Glutamatergic neuron (in vitro differentiated cells): ENCODE results near the gene PPT1. TPM values are rescaled to one million over a fixed set of nuclear protein-coding genes. Genes with fewer than 3 reads are reported as not detected.

Experiments used
- DNase-seq: peaks from one replicate; pipeline ENCODE4 v3.0.0; 2022
- H3K27ac Mint-ChIP-seq: one replicate; pipeline ENCODE4 v1.8.0; 2020; ENCODE audit warnings: mild to moderate bottlenecking, mixed read lengths, inconsistent platforms; ENCODE audit not compliant: unreplicated experiment
- H3K27me3 Mint-ChIP-seq: one replicate; pipeline ENCODE4 v1.8.0; 2020; ENCODE audit warnings: mild to moderate bottlenecking, moderate library complexity, mixed read lengths, inconsistent platforms; ENCODE audit not compliant: unreplicated experiment
- H3K36me3 Mint-ChIP-seq: one replicate; pipeline ENCODE4 v1.8.0; 2020; ENCODE audit warnings: mild to moderate bottlenecking, mixed read lengths, inconsistent platforms; ENCODE audit not compliant: unreplicated experiment
- H3K4me1 Mint-ChIP-seq: one replicate; pipeline ENCODE4 v1.8.0; 2020; ENCODE audit warnings: mild to moderate bottlenecking, low read depth, mixed read lengths, inconsistent platforms; ENCODE audit not compliant: unreplicated experiment
- H3K4me3 Mint-ChIP-seq: one replicate; pipeline ENCODE4 v1.8.0; 2020; ENCODE audit warnings: mild to moderate bottlenecking, mixed read lengths, inconsistent platforms; ENCODE audit not compliant: unreplicated experiment
- H3K9me3 Mint-ChIP-seq: one replicate; pipeline ENCODE4 v1.8.0; 2020; ENCODE audit warnings: mild to moderate bottlenecking, moderate library complexity, mixed read lengths, inconsistent platforms; ENCODE audit not compliant: unreplicated experiment
- CTCF ChIP-seq: fragments of 200-600 bp; sonication (generic); IDR thresholded peaks from one replicate; pipeline ENCODE4 v1.5.0; 2021; ENCODE audit not compliant: partially characterized antibody, unreplicated experiment
- total RNA-seq: library from RNA; stranded (reverse); fragmentation: NEBNext Ultra II Directional; extraction: Animal tissue kit (Norgen Biotek cat#: 25700); gene quantifications from one replicate; pipeline ENCODE4 v1.2.1, GENCODE V29; 2021; ENCODE audit not compliant: unreplicated experiment

PPT1 gene
- total RNA-seq, 1 donor from 2014 or later, result 32.5 TPM

- peaks cover 4% of the 10 kb centered on the region for H3K4me1 Mint-ChIP-seq
- no peak overlapping the region for H3K4me3 Mint-ChIP-seq
- no peaks in the 10 kb centered on the region for H3K9me3 Mint-ChIP-seq
- no peak for TF ChIP-seq CTCF
- no peaks in the 10 kb centered on the region for H3K36me3 Mint-ChIP-seq
- peak overlapping the region; percentile 31 for H3K27ac Mint-ChIP-seq
- no peaks in the 10 kb centered on the region for H3K27me3 Mint-ChIP-seq
- DNase-seq, result no peak
Measured at GRCh38 chr1:40056519-40057309, 40.3 kb downstream of the PPT1 start.

GRCh38 chr1:40053138-40053887 is 43.7 kb downstream of the PPT1 start:
- no peaks in the 10 kb centered on the region for H3K36me3 Mint-ChIP-seq
- no peak for DNase-seq
- H3K27ac Mint-ChIP-seq, result no peak overlapping the region
- H3K4me1 Mint-ChIP-seq, result peaks cover 4% of the 10 kb centered on the region
- H3K27me3 Mint-ChIP-seq, result no peaks in the 10 kb centered on the region
- H3K4me3 Mint-ChIP-seq, result no peak overlapping the region
- TF ChIP-seq CTCF, result no peak
- no peaks in the 10 kb centered on the region for H3K9me3 Mint-ChIP-seq

GRCh38 chr1:40050863-40051262 is 46.2 kb downstream of the PPT1 start:
- Mint-ChIP-seq H3K4me1 (peaks cover 4% of the 10 kb centered on the region), H3K4me3 (no peak overlapping the region), H3K9me3 (no peaks in the 10 kb centered on the region), H3K36me3 (no peaks in the 10 kb centered on the region), H3K27ac (no peak overlapping the region), H3K27me3 (no peaks in the 10 kb centered on the region)
- TF ChIP-seq CTCF, result no peak
- DNase-seq, result no peak

GRCh38 chr1:40049725-40050124 is 47.3 kb downstream of the PPT1 start:
- no peak for DNase-seq
- no peaks in the 10 kb centered on the region for H3K9me3 Mint-ChIP-seq
- no peak for TF ChIP-seq CTCF
- peaks cover under 1% of the 10 kb centered on the region for H3K4me1 Mint-ChIP-seq
- no peak overlapping the region for H3K27ac Mint-ChIP-seq
- no peaks in the 10 kb centered on the region for H3K27me3 Mint-ChIP-seq
- no peaks in the 10 kb centered on the region for H3K36me3 Mint-ChIP-seq
- H3K4me3 Mint-ChIP-seq, result no peak overlapping the region

GRCh38 chr1:40047769-40048168 is 49.3 kb downstream of the PPT1 start:
- no peak for TF ChIP-seq CTCF
- no peaks in the 10 kb centered on the region for H3K27me3 Mint-ChIP-seq
- H3K36me3 Mint-ChIP-seq, result no peaks in the 10 kb centered on the region
- H3K9me3 Mint-ChIP-seq, result no peaks in the 10 kb centered on the region
- H3K4me1 Mint-ChIP-seq, result peaks cover 4% of the 10 kb centered on the region
- DNase-seq, result no peak
- no peak overlapping the region for H3K27ac Mint-ChIP-seq
- no peak overlapping the region for H3K4me3 Mint-ChIP-seq
